B cell (primary cell): ENCODE measurements around the gene NUP85. TPM values are rescaled to one million over a fixed set of nuclear protein-coding genes. Genes with fewer than 3 reads are reported as not detected.

Experiments
- ATAC-seq: fragments of 200-7000 bp; cut with Tn5 transposase; one replicate; pipeline ENCODE4 v1.10.0; 2021; ENCODE audit warnings: low read depth, mild to moderate bottlenecking, moderate number of reproducible peaks, moderate library complexity
- CTCF ChIA-PET: fragments of 350-600 bp; sonication (Branson Sonifier 250); formaldehyde crosslinking; loops from one replicate; lab custom pipeline; 2021; ENCODE audit warnings: antibody characterized with exemption, inconsistent platforms; lab: Charles Lee
- POLR2A ChIA-PET: fragments of 350-600 bp; sonication (Branson Sonifier 250); formaldehyde crosslinking; loops from one replicate; lab custom pipeline; 2021; ENCODE audit warnings: antibody characterized with exemption; lab: Charles Lee
- DNase-seq: peaks from one replicate; pipeline ENCODE4 v3.0.0; 2013
- H2AFZ ChIP-seq: 2 replicates; pipeline ENCODE4 v1.6.1; 2012; ENCODE audit warnings: mild to moderate bottlenecking, low read depth, low read length; ENCODE audit not compliant: insufficient read depth, poor library complexity, severe bottlenecking
- H3K27ac ChIP-seq, 2 donors: 1 replicate in 1 of 2; 2 replicates in 1 of 2; pipeline ENCODE4 v1.5.1; 2012 to 2013; ENCODE audit warnings: low read length in 2 of 2, mild to moderate bottlenecking in 2 of 2, moderate library complexity in 1 of 2
- H3K27me3 ChIP-seq, 4 experiments: fragments of 200-600 bp in 1 of 4; sonication (generic) in 1 of 4; replicated peaks in 1 of 4; 1 replicate in 2 of 4; 2 replicates in 2 of 4; pipeline versions ENCODE4 v1.6.1 to v1.7.0; 2013 to 2016; ENCODE audit warnings: low read length in 3 of 4, mild to moderate bottlenecking in 2 of 4, mixed read lengths in 1 of 4, moderate library complexity in 1 of 4; ENCODE audit not compliant: insufficient read depth in 4 of 4, control insufficient read depth in 3 of 4; ENCODE audit errors: control extremely low read depth in 1 of 4
- H3K36me3 ChIP-seq, 2 experiments: replicated peaks in 1 of 2; 1 replicate in 1 of 2; 2 replicates in 1 of 2; pipeline versions ENCODE4 v1.6.1 to v1.7.1; 2013; ENCODE audit warnings: low read length in 1 of 2; ENCODE audit not compliant: insufficient read depth in 2 of 2, control insufficient read depth in 1 of 2; ENCODE audit errors: control extremely low read depth in 1 of 2, extremely low read depth in 1 of 2
- H3K4me1 ChIP-seq, 2 donors: fragments of 200-600 bp in 1 of 2; sonication (generic) in 1 of 2; 1 replicate in 1 of 2; 2 replicates in 1 of 2; pipeline versions ENCODE4 v1.5.1 to v1.6.1; 2013 to 2017; ENCODE audit warnings: low read length in 2 of 2; ENCODE audit not compliant: control insufficient read depth in 2 of 2, insufficient read depth in 2 of 2
- H3K4me2 ChIP-seq: replicated peaks from 2 replicates; pipeline ENCODE3; 2012; ENCODE audit warnings: mild to moderate bottlenecking, low read depth, low read length; ENCODE audit not compliant: poor library complexity, severe bottlenecking
- H3K4me3 ChIP-seq, 5 experiments: fragments of 200-600 bp in 1 of 5; sonication (generic) in 1 of 5; 1 replicate in 3 of 5; 2 replicates in 2 of 5; pipeline versions ENCODE4 v1.5.1 to v1.7.0; 2011 to 2016; ENCODE audit warnings: low read length in 4 of 5, mild to moderate bottlenecking in 4 of 5, low read depth in 2 of 5, control low read depth in 1 of 5, moderate library complexity in 1 of 5; ENCODE audit not compliant: insufficient read depth in 1 of 5; ENCODE audit errors: control extremely low read depth in 1 of 5, extremely low read depth in 1 of 5
- H3K79me2 ChIP-seq: fragments of 200-600 bp; sonication (generic); one replicate; pipeline ENCODE4 v1.6.0; 2016; ENCODE audit warnings: low read length; ENCODE audit not compliant: control insufficient read depth, insufficient read depth
- H3K9ac ChIP-seq: fragments of 200-600 bp; sonication (generic); 2 replicates; pipeline ENCODE4 v1.6.1; 2017; ENCODE audit warnings: mild to moderate bottlenecking, low read length, moderate library complexity
- H3K9me3 ChIP-seq, 3 donors: one replicate each; pipeline versions ENCODE4 v1.6.1 to v1.7.1; 2013; ENCODE audit warnings: low read length in 2 of 3; ENCODE audit not compliant: control insufficient read depth in 2 of 3, insufficient read depth in 1 of 3; ENCODE audit errors: control extremely low read depth in 1 of 3
- H4K20me1 ChIP-seq: 2 replicates; pipeline ENCODE4 v1.6.0; 2012; ENCODE audit warnings: mild to moderate bottlenecking, low read length; ENCODE audit not compliant: insufficient read depth, control insufficient read depth, poor library complexity, severe bottlenecking
- H3K27ac Mint-ChIP-seq: one replicate; pipeline ENCODE4 v1.8.0; 2021; ENCODE audit warnings: mixed read lengths
- H3K27me3 Mint-ChIP-seq: one replicate; pipeline ENCODE4 v1.8.0; 2021; ENCODE audit warnings: mixed read lengths
- H3K4me1 Mint-ChIP-seq: one replicate; pipeline ENCODE4 v1.8.0; 2021; ENCODE audit warnings: mixed read lengths
- H3K4me3 Mint-ChIP-seq: one replicate; pipeline ENCODE4 v1.8.0; 2021; ENCODE audit warnings: mixed read lengths
- H3K9me3 Mint-ChIP-seq: one replicate; pipeline ENCODE4 v1.8.0; 2022; ENCODE audit warnings: mixed read lengths; ENCODE audit not compliant: insufficient read depth
- CTCF ChIP-seq: fragments of 200-600 bp; IDR thresholded peaks from one replicate; pipeline ENCODE4 v1.8.0; 2022; ENCODE audit warnings: antibody characterized with exemption, mild to moderate bottlenecking
- EZH2 ChIP-seq: IDR thresholded peaks from 2 replicates; pipeline ENCODE4 v1.6.1; 2012; ENCODE audit warnings: borderline replicate concordance, low read depth, mild to moderate bottlenecking, moderate library complexity, low read length; ENCODE audit not compliant: insufficient read depth, poor library complexity, severe bottlenecking
- WGBS: methylation state at CpG from one replicate; pipeline ENCODE4 v1.1.5; 2013; ENCODE audit warnings: missing lambda C conversion rate; ENCODE audit not compliant: insufficient coverage; 5-methylcytosine and 5-hydroxymethylcytosine counted together
- intact Hi-C: fragments of 100-400 bp; cut with micrococcal nuclease; formaldehyde crosslinking; loops from one replicate; pipeline ENCODE4 v1.10.0; 2022
- polyA plus RNA-seq: library from polyadenylated mRNA; depleted of rRNA; stranded (reverse); fragments of >200 nt; gene quantifications from 2 replicates; pipeline ENCODE4 v1.2.3, GENCODE V29; 2012
- total RNA-seq, 2 donors: library from RNA; stranded (reverse); fragments of 120-200 nt in 1 of 2; gene quantifications; 1 replicate in 1 of 2; 2 replicates in 1 of 2; pipeline versions ENCODE4 v1.2.3 to v1.2.4, GENCODE V29; 2013 to 2022

The NUP85 gene
- total and polyA plus RNA-seq, 2 donors (not counting 1 experiment from before 2014, with no cell fraction given), result 97.5 to 142 TPM

GRCh38 chr17:75242461-75243042 lies 37.1 kb downstream of the NUP85 start:
- Mint-ChIP-seq H3K27me3 (no peaks in the 10 kb centered on the region), H3K9me3 (no peaks in the 10 kb centered on the region), H3K4me3 (peak overlapping the region; percentile 42), H3K4me1 (peaks cover 43% of the 10 kb centered on the region), H3K27ac (peak overlapping the region; percentile 94)
- H3K9me3 ChIP-seq, result no peaks in the 10 kb centered on the region
- TF ChIP-seq CTCF, result no peak
- TF ChIP-seq EZH2, result no peak
- H3K36me3 ChIP-seq, result peaks cover under 1 to 89% of the 10 kb centered on the region in 2 experiments
- H3K4me1 ChIP-seq, result peaks cover 13 to 62% of the 10 kb centered on the region in 2 donors
- peak overlapping the region; percentile 36 to 80 for H3K27ac ChIP-seq
- H3K4me2 ChIP-seq, result peak overlapping the region; percentile 36
- ChIA-PET POLR2A (interaction anchor here (0.6 to 1.5 kb wide), 6 partner anchors 18 to 445 kb away, joined by 3 to 19 read pairs (median 6); partner anchors contain the start of genes GGA3, GRB2, MIF4GD and MRPS7), CTCF (interaction anchor here (0.7 to 3.3 kb wide), 5 partner anchors 9 to 47 kb away, joined by 3 to 23 read pairs (median 6); partner anchors contain the start of genes GGA3, MIF4GD, MRPS7 and SLC25A19)
- no peak overlapping the region for H3K9ac ChIP-seq
- intact Hi-C loops, result loop anchor here (2.0 kb wide), 1 partner anchor 28 kb away; the partner anchor contains the start of gene MIF4GD
- no peaks in the 10 kb centered on the region for H3K27me3 ChIP-seq
- ATAC-seq, result peak; percentile 53
- H4K20me1 ChIP-seq, result peaks cover 15% of the 10 kb centered on the region
- H3K79me2 ChIP-seq, result peaks cover 26% of the 10 kb centered on the region
- DNase-seq, result peak; percentile 80
- no peak overlapping the region for H3K4me3 ChIP-seq
- WGBS, result 77% methylated on average over 13 of the region's 17 CpGs
- H2AFZ ChIP-seq, result no peak overlapping the region
